GM20431 (cell line): ENCODE data around the gene ZNF528.

Experiments
- in situ Hi-C: fragments of 300-500 bp; cut with MseI, MboI; formaldehyde crosslinking; loops from one replicate; pipeline ENCODE4 v1.15.0; 2020; ENCODE audit warnings: low sequenced_read_pairs; ENCODE audit not compliant: unreplicated experiment

Gene ZNF528

DNA sequence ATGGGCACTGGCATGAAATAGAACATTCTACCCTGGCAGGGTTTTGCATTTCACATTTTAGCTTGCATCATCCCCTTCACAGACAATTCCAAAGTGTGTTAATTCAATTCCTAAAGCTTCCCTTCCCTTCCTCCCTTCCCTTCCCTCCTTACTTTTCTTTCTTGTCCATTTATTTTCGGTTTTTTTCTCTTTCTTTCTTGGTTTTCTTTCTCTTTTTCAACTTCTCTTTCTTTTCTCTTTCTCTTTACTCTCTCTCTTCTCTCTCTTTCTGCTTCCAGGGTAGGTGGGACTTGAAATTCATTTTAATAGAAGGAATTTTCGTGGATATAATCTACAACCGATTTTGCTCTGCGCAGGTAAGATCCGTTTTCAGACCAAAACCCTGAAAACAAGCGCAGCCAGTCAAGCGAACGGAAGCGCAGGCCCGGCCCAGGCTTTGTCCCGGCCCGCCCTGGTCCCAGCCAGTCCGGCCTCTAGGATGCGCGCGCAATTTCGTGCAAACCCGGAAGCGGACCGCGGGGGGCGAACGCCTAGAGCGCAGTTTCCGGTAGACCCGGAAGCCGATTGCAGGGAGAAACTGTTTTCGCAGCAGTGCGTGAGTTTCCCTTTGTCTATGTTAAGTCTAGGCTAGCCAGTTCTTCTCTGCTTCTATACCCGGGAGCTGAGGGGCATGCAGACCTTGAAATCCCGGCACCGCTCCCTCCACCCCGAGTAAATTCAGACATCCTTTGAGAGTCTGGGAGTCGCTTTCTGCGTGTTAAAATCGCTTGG, at the start of gene ZNF528:
Gene ZNF528, plus strand, starts transcription at position 540 of the 771 bp plus-strand sequence. CDS start 4,165 bp downstream, outside the sequence.
- in situ Hi-C loops: no loop called here

DNA sequence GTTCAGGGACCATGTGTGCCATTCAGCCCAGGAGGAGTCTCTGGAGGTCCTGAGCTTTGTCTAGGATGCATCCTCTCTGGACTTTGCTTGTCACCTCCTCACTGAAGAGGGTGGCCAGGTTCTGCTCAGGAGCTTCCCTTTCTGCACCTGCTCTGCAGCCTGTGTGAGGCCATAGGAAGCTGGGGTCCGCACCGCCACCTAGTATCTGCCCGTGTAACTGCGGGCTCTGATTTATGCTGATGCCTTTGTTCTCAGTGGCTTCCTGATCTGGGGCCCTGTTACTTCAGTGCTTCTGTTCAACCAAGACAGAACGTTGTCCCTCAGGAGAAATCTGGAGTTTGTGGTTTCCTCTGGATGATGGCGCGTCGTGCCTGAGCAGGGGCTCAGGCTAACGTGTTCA, 46.1 kb upstream of the ZNF528 start:
- in situ Hi-C loops: no loop called here

GRCh38 chr19:52366414-52366824, 31.2 kb upstream of the ZNF528 start:
- in situ Hi-C loops: no loop called here

DNA sequence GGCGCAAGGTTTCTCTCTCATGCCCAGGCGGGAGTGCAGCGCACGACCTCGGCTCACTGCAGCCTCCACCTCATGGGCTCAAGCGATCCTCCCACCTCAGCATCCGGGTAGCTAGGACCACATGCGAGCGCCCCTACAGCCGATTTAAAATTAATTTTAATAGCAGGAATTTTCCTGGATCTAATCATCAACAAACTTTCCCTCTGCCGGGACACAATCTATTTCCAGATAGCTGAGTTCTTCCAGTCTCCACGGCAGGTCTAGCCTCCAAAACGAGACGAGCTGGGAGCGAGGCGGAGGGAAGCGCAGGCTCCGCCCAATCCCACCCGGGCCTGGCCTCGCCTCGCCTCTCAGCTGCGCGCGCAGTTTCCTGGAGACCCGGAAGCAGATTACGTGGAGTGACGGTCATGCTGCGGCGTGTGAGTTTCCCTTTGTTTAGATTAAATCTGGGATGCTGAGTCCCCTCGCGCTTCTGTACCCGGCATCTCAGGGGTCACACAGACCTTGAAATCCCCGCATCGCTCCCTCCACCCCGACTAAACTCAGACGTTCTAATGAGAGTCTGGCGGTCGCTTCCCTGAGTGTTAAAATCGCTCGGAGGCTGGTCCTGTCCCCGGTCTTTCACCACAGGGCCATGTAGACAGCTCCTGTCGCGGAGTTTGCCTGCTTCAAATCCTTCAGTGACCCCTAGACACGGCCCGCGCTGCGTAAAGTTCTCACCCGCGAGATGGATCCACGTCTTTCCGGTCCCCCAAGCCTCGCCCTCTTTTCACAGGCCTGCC, 27.9 kb upstream of the ZNF528 start, which contains the start of gene ZNF880:
Gene ZNF880, plus strand, starts transcription at position 365 of the 782 bp plus-strand sequence. Its CDS starts 43 bp downstream, at position 408.
- in situ Hi-C loops: no loop called here

- in situ Hi-C loops: no loop called here
These were observed 27.3 kb upstream of the ZNF528 start for GRCh38 chr19:52370341-52370710.

DNA sequence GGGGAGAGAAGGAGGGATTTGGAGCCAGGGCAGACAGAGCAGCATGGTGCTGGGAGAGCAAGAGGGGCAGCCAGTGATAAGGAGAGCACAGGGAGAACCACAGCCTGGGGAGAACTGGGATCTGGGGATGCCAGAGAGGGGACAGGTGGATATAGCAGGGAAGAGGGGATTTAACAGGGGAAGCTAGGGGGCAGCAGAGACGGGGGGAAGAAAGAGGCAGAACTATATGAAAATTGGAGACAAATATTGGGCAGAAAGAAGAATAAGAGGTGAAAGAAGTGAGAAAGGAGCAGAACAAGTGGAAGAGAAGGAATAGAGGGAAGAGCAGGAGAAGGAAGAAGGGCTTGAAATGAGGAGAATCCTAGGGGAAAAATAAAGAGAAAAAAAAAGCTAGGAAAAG, 6.5 kb upstream of the ZNF528 start:
- in situ Hi-C loops: no loop called here

DNA sequence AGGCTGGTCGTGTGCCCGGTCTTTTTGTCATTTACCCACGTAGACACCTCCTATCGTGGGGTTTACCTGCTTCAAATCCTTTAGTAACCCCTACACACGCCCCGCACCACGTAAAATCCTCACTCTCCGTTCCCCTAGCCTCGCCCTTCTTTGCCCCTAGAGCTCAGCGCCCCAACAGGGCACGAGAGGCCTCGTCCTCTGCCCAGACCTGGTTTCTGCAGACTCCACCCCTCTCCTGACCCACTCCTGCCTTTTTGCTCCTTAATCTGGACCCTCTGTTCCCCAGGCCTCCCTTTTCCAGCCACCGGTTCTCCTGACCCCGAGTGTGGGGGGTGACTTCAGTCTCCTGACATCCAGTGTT, 412 bp downstream of the ZNF528 start:
- in situ Hi-C loops: no loop called here

DNA sequence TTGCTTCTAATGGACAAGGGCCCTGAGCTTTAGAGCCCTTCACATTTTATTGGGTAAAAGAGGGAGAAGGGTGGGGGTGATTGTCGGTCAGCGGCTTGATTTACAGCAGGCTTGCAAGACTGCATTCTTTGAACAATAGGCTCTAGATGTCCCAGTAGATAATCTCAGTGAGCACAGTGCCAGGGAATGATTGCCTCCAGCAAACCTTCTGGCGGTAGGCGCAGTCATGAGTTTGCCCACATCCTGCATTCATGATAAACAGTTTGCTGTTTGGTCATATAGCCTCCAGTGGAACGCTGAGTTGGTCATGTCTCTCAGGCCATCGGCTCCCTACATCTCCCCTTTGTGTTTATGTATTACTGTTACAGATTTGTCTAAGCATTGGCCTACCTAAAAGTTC, 12.6 kb downstream of the ZNF528 start:
- in situ Hi-C loops: no loop called here

DNA sequence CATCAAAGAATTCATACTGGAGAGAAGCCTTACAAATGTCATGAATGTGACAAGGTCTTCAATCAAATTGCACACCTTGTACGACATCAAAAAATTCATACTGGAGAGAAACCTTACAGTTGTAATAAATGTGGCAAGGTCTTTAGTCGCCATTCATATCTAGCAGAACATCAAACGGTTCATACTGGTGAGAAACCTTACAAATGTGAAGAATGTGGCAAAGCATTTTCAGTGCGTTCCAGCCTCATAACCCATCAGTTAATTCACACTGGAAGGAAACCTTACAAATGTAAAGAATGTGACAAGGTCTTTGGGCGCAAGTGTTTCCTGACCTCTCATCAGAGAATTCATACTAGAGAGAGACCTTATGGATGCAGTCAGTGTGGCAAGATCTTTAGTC, 18.1 kb downstream of the ZNF528 start:
- in situ Hi-C loops: no loop called here

- in situ Hi-C loops: no loop called here
These were observed 31.3 kb downstream of the ZNF528 start, which contains the start of gene ZNF534 for GRCh38 chr19:52428937-52429336. ZNF534 (plus strand) TSS chr19:52429148; CDS start chr19:52431475, 2,327 bp downstream.

DNA sequence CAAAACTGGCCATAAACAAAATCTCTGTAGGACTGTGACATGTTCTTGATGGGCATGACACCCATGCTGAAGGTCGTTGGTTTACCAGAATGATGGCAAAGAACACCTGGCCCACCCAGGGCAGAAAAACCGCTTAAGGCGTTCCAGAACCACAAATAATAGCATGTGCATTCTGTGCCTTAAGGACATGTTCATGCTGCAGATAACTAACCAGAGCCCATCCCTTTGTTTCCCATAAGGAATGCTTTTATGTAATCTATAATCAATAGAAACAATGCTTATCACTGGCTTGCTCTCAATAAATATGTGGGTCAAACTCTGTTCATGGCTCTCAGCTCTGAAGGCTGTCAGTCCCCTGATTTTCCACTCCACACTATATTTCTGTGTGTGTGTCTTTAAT, 44.5 kb downstream of the ZNF528 start:
- in situ Hi-C loops: no loop called here

- in situ Hi-C loops: no loop called here
These were observed 46.9 kb downstream of the ZNF528 start for GRCh38 chr19:52444506-52444905.

DNA sequence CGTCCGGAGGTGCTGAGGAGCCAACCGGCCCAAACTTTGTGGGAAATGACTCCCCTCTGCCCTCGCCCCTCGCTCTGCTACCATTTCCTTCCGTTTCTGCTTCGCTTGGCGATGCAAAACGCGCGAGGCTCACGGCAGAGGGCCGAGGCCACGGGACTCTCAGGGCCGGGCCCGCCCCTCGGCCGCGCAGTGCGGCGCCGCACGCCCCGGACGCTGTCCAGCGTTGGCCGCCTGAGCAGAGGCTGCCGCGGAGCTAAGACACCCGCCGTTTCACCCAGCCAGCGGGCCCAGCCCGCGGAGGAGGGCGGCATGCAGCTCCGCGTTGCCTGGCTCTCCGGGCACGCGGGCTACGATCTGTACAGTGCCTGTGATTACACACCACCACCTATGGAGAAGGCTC, 53.6 kb downstream of the ZNF528 start:
- in situ Hi-C loops: no loop called here

GRCh38 chr19:52453324-52454094, 55.9 kb downstream of the ZNF528 start, which contains the start of gene ZNF578:
ZNF578 (plus strand) TSS chr19:52453553; CDS start chr19:52501846, 48,293 bp downstream.
- in situ Hi-C loops: no loop called here

- in situ Hi-C loops: no loop called here
These were observed 67.3 kb downstream of the ZNF528 start for GRCh38 chr19:52464798-52465470.
